GM19467 (cell line): Measurements from ENCODE around the gene HES4.

Experiments used
- ATAC-seq: cut with Tn5 transposase; IDR thresholded peaks from one replicate; pipeline ENCODE4 v1.9.1; 2021; ENCODE audit warnings: mild to moderate bottlenecking, moderate library complexity; ENCODE audit not compliant: unreplicated experiment

HES4 gene

GRCh38 chr1:969260-969855, 30.5 kb downstream of the HES4 start:
- no peak for ATAC-seq

- no peak for ATAC-seq
Measured at GRCh38 chr1:967466-968343, 32.2 kb downstream of the HES4 start.

GRCh38 chr1:966704-967300, 33.1 kb downstream of the HES4 start:
- peak; percentile 57 for ATAC-seq

GRCh38 chr1:966135-966703, 33.7 kb downstream of the HES4 start, which contains the start of gene PLEKHN1:
PLEKHN1 (plus strand) TSS chr1:966482; CDS start chr1:966532, 50 bp downstream.
- ATAC-seq: peak; percentile 33

GRCh38 chr1:965526-966134, 34.3 kb downstream of the HES4 start:
- ATAC-seq: no peak

DNA sequence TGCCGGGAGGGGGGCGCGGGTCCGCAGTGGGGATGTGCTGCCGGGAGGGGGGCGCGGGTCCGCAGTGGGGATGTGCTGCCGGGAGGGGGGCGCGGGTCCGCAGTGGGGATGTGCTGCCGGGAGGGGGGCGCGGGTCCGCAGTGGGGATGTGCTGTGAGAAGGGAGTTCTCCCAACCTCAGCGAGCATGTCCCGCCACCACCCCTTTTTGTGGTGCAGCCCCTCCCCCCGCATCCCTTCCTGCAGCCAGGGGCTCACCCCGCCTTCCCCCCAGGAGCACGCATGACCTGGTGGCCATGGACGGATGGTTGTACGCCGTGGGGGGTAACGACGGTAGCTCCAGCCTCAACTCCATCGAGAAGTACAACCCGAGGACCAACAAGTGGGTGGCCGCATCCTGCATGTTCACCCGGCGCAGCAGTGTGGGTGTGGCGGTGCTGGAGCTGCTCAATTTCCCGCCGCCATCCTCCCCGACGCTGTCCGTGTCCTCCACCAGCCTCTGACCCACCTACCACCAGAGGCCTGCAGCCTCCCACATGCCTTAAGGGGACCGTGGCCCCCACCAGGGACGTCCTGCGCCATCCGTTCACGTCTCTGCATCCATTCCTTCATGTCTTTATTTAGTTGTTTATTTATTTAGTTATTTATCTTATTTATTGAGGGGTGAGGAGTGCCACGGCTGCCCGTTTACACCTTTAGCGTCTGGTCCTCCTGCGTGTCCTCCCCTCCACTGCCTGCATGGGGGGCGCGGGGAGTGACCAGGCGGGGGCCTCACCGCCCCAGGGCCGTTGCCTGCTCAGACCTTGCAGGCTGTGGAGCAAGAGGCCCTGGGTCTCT, 35.0 kb downstream of the HES4 start:
- no peak for ATAC-seq

DNA sequence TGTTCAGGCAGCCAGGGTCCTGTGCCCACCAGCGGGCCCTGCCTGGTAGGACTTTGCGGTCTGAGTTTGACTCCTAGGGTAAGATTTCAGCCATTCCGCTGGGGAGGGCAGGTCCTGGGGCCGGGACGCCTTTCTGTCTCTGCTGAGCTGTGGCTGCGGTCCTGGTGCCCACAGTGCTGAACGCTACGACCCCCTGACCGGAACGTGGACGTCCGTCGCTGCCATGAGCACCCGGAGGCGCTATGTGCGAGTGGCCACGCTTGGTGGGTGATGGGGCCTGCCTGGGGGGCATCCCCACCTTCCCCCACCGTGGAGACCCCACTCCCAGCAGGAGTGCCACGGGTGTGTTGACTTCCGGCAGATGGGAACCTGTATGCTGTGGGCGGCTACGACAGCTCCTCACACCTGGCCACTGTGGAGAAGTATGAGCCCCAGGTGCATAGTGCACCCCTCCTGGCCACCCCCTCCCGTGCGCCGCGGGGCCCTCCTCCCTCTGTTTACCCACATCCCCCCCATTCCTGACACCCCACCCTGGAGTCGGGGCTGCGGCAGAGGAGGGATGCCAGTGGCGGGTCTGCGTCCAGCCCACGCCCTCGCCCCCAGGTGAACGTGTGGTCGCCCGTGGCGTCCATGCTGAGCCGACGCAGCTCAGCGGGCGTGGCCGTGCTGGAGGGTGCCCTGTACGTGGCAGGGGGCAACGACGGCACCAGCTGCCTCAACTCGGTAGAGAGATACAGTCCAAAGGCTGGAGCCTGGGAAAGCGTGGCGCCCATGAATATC, 36.0 kb downstream of the HES4 start:
- no peak for ATAC-seq

DNA sequence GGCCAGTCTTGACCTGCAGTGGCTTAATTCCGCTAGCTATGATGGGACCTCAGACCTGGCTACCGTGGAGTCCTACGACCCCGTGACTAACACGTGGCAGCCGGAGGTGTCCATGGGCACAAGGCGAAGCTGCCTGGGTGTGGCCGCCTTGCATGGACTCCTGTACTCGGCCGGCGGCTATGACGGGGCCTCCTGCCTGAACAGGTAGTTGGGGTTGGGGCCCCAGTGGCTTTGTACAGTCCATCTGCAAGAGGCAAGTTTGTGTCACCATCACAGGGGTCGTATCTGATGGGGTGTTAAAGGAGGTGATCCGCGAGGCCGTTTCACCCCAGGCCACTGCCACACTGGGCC, 36.6 kb downstream of the HES4 start:
- ATAC-seq: no peak

- ATAC-seq: no peak
Measured at GRCh38 chr1:962381-963300, 37.3 kb downstream of the HES4 start.

DNA sequence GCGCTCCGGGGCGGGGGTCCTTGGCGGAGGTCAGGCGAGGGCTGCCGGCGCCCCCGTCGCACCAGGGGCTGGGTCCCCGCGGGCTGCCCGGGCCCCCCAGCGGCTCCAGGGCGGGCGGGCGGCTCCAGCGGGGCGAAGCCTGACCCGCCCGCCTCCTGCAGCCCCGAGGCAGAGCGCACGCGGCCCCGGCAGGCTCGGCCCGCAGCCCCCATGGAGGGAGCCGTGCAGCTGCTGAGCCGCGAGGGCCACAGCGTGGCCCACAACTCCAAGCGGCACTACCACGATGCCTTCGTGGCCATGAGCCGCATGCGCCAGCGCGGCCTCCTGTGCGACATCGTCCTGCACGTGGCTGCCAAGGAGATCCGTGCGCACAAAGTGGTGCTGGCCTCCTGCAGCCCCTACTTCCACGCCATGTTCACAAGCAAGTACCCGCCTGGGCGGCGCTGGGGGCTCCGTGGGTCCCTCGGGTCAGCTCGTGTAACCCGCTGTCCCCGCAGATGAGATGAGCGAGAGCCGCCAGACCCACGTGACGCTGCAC, 38.7 kb downstream of the HES4 start:
- no peak for ATAC-seq

DNA sequence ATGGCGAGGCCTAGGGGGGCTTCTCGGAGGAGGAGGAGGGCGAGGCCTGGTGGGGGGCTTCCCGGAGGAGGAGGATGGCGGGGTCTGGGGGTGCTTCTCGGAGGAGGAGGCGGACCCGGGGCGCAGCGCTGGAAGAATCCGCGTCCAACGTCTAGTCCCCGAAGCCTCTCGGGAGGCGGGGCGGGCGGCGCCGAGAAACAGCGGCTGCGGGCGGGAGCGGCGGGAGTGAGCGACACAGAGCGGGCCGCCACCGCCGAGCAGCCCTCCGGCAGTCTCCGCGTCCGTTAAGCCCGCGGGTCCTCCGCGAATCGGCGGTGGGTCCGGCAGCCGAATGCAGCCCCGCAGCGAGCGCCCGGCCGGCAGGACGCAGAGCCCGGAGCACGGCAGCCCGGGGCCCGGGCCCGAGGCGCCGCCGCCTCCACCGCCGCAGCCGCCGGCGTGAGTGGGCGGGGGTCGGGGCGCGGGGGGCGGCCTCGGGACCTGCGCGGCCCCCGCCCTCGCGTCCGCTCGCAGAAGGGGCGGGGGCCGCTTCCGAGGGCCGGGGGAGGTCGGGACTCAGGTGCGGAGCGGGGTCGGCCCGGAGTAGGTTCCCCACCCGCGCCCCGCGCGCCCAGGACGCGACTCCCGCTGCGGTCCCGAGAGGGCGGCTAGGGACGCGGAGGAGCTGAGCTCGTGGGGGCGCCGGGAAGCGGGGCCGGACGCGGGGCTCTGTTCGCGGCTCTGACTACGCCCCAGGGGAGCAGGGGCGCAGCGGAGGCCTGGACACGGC, 39.4 kb downstream of the HES4 start, which contains the start of gene KLHL17:
Gene KLHL17, plus strand, starts transcription at position 222 of the 769 bp plus-strand sequence. Its CDS starts 110 bp downstream, at position 332.
- no peak for ATAC-seq

GRCh38 chr1:959731-960362, 40.0 kb downstream of the HES4 start:
- ATAC-seq: no peak

- peak; percentile 71 for ATAC-seq
Measured at GRCh38 chr1:958823-959730, 40.8 kb downstream of the HES4 start, which contains the start of gene NOC2L. NOC2L (minus strand) TSS chr1:959256; CDS start chr1:959240, 16 bp downstream.

DNA sequence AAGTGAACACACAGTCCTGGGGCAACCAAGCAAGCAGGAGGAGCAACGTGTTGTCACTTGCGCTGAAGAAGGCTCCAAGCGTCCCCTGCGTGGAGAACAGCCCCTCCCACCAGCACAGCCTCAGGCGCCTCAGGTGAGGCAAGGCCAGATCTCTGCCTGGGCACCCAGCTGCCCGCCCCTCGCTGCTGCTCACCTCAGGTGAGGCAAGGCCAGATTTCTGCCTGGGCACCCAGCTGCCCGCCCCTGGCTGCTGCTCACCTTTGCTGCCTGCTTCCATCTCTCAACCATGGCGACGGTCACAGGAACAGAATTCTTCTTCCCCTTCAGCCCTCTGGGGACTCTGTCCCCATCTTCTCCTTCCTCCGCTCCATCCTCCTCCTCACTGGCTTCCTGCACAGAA, 43.3 kb downstream of the HES4 start:
- ATAC-seq: no peak

DNA sequence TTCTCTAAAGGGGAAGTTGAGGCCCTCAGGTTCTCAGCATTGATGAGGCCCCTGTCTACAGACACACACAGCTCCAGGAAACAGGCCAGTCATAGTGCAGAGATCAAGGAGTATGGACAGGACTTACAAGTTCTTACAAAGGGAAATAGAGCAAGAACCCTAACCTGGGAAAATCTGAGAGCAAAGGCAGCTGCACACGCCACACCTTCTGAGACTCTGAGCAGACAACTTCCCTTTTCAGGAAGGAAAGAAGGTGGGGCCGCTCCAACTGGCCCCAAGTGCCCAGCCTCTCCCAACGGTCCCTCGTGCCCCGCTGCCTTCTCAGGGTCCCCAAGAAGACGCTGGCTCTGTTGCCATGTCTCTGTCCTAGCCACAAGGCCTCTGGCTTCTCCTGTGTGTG, 44.4 kb downstream of the HES4 start:
- no peak for ATAC-seq

DNA sequence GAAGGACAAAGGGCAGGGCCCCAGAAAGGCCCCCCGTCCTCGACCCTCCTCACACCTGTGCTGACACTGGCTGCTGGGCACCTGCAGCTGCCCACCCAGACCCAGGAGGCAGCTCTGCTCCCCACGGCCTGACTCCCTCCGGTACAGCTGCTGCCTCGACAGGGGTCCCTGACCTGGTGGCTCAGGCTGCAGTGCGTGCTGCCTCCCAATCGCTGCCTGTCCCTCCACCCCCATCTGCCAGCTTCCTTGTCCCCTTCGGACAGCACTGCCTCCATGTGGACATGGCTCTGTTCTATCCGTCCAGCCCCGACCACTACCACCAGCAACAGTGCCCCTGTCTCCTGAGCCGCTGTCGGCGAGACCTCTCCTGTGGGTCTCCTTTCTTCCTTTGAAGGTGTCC, 45.0 kb downstream of the HES4 start:
- no peak for ATAC-seq
